T47D (cell line): ENCODE data around the gene CBFA2T3.
"Not testable (repeated sequence)": the region's sequence is repeated elsewhere in the genome, so short reads cannot be mapped to it uniquely, and the experiment has no call there.

Experiments
- DNase-seq, 2 experiments: peaks; one replicate each; pipeline versions ENCODE4 v3.0.0 to v3.0.0-alpha.2; 2011 to 2012; ENCODE audit warnings: low read depth in 1 of 2, low spot score in 1 of 2
- JUND ChIP-seq: IDR thresholded peaks from 2 replicates; pipeline ENCODE4 v1.6.1; 2012; ENCODE audit warnings: low read depth
- in situ Hi-C: cut with HindIII; loops from 2 replicates; pipeline ENCODE4 v1.10.0; 2016; ENCODE audit warnings: low sequenced_read_pairs, low pct_unique_long_range_greater_than_20kb

The CBFA2T3 gene

GRCh38 chr16:89018282-89019158 lies 41.5 kb upstream of the CBFA2T3 start:
- in situ Hi-C loops: no loop called here
- no peak for TF ChIP-seq JUND
- DNase-seq: no peak

GRCh38 chr16:89017543-89018281 lies 40.7 kb upstream of the CBFA2T3 start:
- no peak for DNase-seq
- in situ Hi-C loops: no loop called here

GRCh38 chr16:89016561-89016960 lies 39.6 kb upstream of the CBFA2T3 start:
- in situ Hi-C loops, DNase-seq: not testable (repeated sequence)

More at GRCh38 chr16:89017543-89018281, 40.7 kb upstream of the CBFA2T3 start:
- TF ChIP-seq JUND: no peak

GRCh38 chr16:89015271-89015859 lies 38.4 kb upstream of the CBFA2T3 start:
- no peak for DNase-seq
- in situ Hi-C loops: no loop called here
- TF ChIP-seq JUND: no peak

GRCh38 chr16:89014403-89015230 lies 37.6 kb upstream of the CBFA2T3 start:
- no peak for DNase-seq
- TF ChIP-seq JUND: no peak
- in situ Hi-C loops: no loop called here

GRCh38 chr16:89013692-89014402 lies 36.8 kb upstream of the CBFA2T3 start:
- TF ChIP-seq JUND: no peak
- DNase-seq: no peak
- in situ Hi-C loops: no loop called here

- in situ Hi-C loops: no loop called here
- DNase-seq: no peak
These were observed 36.1 kb upstream of the CBFA2T3 start for GRCh38 chr16:89013111-89013510.

GRCh38 chr16:89012622-89012995 lies 35.6 kb upstream of the CBFA2T3 start:
- no peak for DNase-seq
- TF ChIP-seq JUND: no peak
- in situ Hi-C loops: no loop called here

More at GRCh38 chr16:89013111-89013510, 36.1 kb upstream of the CBFA2T3 start:
- TF ChIP-seq JUND: no peak

GRCh38 chr16:89011909-89012621 lies 35.1 kb upstream of the CBFA2T3 start:
- in situ Hi-C loops: no loop called here
- DNase-seq: no peak
- TF ChIP-seq JUND: no peak

GRCh38 chr16:89010210-89010925 lies 33.4 kb upstream of the CBFA2T3 start:
- no peak for TF ChIP-seq JUND
- in situ Hi-C loops: no loop called here
- no peak for DNase-seq
